AG10803 (cell line): ENCODE measurements around the gene OR1J1.

ENCODE experiments used
- DNase-seq: peaks from one replicate; pipeline ENCODE4 v3.0.0; 2010; ENCODE audit warnings: low read depth
- H3K4me3 ChIP-seq: 2 replicates; pipeline ENCODE4 v1.5.1; 2011; ENCODE audit warnings: mild to moderate bottlenecking, low read length, control low read depth
- CTCF ChIP-seq: conservative IDR thresholded peaks from 2 replicates; pipeline ENCODE4 v1.5.1; 2011; ENCODE audit warnings: mild to moderate bottlenecking, low read length, control low read depth, inconsistent platforms

Gene OR1J1, protein sequence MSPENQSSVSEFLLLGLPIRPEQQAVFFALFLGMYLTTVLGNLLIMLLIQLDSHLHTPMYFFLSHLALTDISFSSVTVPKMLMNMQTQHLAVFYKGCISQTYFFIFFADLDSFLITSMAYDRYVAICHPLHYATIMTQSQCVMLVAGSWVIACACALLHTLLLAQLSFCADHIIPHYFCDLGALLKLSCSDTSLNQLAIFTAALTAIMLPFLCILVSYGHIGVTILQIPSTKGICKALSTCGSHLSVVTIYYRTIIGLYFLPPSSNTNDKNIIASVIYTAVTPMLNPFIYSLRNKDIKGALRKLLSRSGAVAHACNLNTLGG

GRCh38 chr9:122477826-122478225 is at the start of gene OR1J1:
Gene OR1J1, minus strand, starts transcription at chr9:122477926. Its CDS starts 0 bp downstream, at chr9:122477926.
- TF ChIP-seq CTCF: no peak
- DNase-seq: no peak
- H3K4me3 ChIP-seq: no peak within 1 kb of the TSS

GRCh38 chr9:122527193-122527592 is 49.5 kb upstream of the OR1J1 start, which contains the start of gene OR1N1:
Gene OR1N1, minus strand, starts transcription at chr9:122527293. Its CDS starts 0 bp downstream, at chr9:122527293.
- DNase-seq: no peak
- no peak within 1 kb of the TSS for H3K4me3 ChIP-seq
- no peak for TF ChIP-seq CTCF

- no peak for TF ChIP-seq CTCF
- DNase-seq: no peak
- no peak overlapping the region for H3K4me3 ChIP-seq
These were observed 48.9 kb upstream of the OR1J1 start for GRCh38 chr9:122526602-122527001.

DNA sequence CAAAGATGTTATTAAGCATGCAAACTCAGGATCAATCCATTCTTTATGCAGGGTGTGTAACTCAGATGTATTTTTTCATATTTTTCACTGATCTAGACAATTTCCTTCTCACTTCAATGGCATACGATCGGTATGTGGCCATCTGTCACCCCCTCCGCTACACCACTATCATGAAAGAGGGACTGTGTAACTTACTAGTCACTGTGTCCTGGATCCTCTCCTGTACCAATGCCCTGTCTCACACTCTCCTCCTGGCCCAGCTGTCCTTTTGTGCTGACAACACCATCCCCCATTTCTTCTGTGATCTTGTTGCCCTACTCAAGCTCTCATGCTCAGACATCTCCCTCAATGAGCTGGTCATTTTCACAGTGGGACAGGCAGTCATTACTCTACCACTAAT is 41.6 kb upstream of the OR1J1 start:
- no peak for TF ChIP-seq CTCF
- H3K4me3 ChIP-seq: no peak overlapping the region
- no peak for DNase-seq

DNA sequence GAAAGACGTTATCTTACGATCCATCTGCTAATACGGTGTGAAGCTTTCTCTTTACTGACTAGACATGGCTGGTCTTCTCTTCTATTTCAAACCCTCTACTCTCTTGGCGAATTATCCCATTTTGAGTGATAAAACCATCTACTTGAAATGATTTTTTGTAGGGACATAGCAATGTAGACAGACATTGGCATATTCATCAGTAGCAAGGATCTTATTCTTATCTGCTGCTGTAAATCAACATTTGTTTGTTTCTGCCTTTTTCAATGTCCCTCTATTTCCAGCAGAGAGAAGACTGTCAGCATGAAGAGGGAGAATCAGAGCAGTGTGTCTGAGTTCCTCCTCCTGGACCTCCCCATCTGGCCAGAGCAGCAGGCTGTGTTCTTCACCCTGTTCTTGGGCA is 41.1 kb upstream of the OR1J1 start, which contains the start of gene OR1J4:
TSS of gene OR1J4 (plus strand) at position 301 of the 400 bp plus-strand sequence. CDS start at position 301, 0 bp downstream.
- no peak for TF ChIP-seq CTCF
- no peak for DNase-seq
- no peak within 1 kb of the TSS for H3K4me3 ChIP-seq

DNA sequence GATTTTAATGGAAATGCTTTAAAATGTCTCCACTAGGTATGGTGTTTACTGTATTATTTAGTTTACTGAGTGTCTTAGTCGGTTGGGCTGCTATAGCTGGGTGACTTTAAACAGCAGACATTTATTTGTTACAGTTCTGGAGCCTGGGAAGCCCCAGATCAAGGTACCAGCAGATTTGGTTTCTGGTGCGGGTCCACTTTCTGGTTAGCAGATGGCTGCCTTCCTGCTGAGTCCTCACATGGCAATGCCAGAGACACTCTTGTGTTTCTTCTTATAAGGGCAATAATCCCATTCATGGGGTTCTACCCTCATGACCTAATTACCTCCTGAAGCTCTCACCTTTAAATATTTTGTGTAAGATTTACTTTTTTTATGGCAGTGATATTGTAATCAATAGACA is 40.5 kb upstream of the OR1J1 start:
- TF ChIP-seq CTCF: no peak
- H3K4me3 ChIP-seq: no peak overlapping the region
- no peak for DNase-seq

DNA sequence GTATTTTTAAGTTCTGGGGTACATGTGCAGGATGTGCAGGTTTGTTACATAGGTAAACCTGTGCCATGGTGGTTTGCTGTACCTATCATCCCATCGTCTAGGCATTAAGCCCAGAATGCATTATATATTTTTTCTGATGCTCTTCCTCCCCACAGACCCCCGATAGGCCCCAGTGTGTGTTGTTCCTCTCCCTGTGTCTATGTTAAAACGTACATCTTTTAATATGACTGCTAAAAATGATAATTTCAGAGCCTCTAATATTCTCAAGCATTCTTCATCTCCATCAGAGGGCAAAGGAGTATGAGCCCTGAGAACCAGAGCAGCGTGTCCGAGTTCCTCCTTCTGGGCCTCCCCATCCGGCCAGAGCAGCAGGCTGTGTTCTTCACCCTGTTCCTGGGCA is 32.8 kb upstream of the OR1J1 start, which contains the start of gene OR1J2:
TSS of gene OR1J2 (plus strand) at position 301 of the 400 bp plus-strand sequence. CDS start at position 301, 0 bp downstream.
- no peak for TF ChIP-seq CTCF
- no peak for DNase-seq

More for the DNA sequence above, 32.8 kb upstream of the OR1J1 start, which contains the start of gene OR1J2:
- no peak within 1 kb of the TSS for H3K4me3 ChIP-seq
